ENCODE data around the gene ATN1. TPM values are rescaled to one million over a fixed set of nuclear protein-coding genes. Genes with fewer than 3 reads are reported as not detected.

The ATN1 gene
- total RNA-seq, 2 experiments from 2014 or later: 27.3 to 27.6 TPM

GRCh38 chr12:6978611-6979011 lies 50.9 kb downstream of the ATN1 start:
- Mint-ChIP-seq H3K27ac (no peak overlapping the region), H3K36me3 (ENCODE audit: low read depth) (peaks cover 49% of the 10 kb centered on the region), H3K27me3 (no peaks in the 10 kb centered on the region), H3K9me3 (no peaks in the 10 kb centered on the region), H3K4me1 (peaks cover 13% of the 10 kb centered on the region), H3K4me3 (no peak overlapping the region)
- ChIA-PET CTCF (interaction anchor here (1.2 kb wide), 1 partner anchor 27 kb away, joined by 3 read pairs; no protein-coding TSS in a partner anchor), POLR2A (no interaction called here)
- DNase-seq: no peak

DNA sequence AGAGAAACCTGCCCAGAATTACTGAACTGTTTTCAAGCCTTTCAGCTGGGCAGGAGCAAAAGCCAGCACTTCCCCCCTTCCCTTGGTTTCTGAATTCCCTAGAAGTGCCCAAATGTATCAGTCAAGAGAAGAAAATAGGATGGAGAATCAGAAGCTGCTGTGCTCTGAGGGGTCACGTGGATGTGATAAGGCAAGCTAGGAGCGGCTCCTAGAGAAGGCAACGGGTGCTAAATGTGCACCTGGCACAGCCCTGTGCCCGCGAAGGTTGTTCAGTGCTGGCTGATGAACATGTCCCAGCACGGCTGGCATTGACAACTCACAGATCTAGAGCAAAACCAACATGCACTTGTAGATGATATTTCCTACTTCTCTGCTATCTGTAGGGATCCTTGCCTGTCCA lies 51.3 kb downstream of the ATN1 start:
- H3K9me3 Mint-ChIP-seq: no peaks in the 10 kb centered on the region
- no peak overlapping the region for H3K27ac Mint-ChIP-seq
- H3K27me3 Mint-ChIP-seq: no peaks in the 10 kb centered on the region
- CTCF ChIA-PET: no interaction called here
- POLR2A ChIA-PET: no interaction called here
- no peak for DNase-seq
- H3K36me3 Mint-ChIP-seq (ENCODE audit: low read depth): peaks cover 45% of the 10 kb centered on the region
- H3K4me1 Mint-ChIP-seq: peaks cover 9% of the 10 kb centered on the region
- no peak overlapping the region for H3K4me3 Mint-ChIP-seq

DNA sequence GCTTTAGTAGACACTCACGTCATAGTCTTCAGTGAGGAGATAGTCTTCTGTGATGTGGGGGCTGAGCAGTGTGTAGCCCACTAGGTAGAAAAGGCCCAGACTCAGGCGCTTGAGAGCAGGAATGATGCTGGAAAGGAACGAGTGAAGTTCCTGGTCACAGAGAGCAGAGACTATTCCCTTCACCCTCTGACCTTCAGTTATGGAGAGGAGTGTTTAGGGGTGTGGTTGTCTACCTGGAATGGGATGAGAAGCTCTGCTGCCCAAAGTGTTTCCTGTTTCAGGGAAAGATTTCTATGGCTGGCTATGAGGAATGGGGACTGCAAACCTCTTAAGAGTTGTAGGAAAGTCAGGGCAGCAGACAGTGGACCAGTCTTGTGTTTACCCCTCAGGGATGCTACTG lies 51.7 kb downstream of the ATN1 start:
- POLR2A ChIA-PET: no interaction called here
- no peak for DNase-seq
- Mint-ChIP-seq H3K4me1 (peaks cover 7% of the 10 kb centered on the region), H3K9me3 (no peaks in the 10 kb centered on the region), H3K27me3 (no peaks in the 10 kb centered on the region), H3K4me3 (no peak overlapping the region), H3K36me3 (ENCODE audit: low read depth) (peaks cover 43% of the 10 kb centered on the region), H3K27ac (no peak overlapping the region)
- CTCF ChIA-PET: no interaction called here

DNA sequence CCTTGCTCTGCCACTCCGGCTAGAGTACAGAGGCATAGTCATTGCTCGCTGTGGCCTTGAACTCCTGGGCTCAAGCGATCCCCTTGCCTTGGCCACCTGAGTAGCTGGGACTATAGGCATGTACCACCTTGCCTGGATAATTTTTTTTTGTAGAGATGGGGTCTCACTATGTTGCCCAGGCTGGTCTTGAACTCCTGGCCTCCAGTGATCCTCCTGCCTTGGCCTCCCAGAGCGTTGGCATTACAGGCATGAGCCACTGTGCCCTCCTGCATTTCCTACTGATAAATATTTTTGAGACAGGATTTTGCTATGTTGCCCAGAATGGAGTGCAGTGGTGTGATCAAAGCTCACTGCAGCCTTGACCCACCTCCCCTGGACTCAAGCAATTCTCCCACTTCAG lies 52.3 kb downstream of the ATN1 start:
- CTCF ChIA-PET: no interaction called here

GRCh38 chr12:6980740-6981139 lies 53.0 kb downstream of the ATN1 start:
- ChIA-PET CTCF (no interaction called here), POLR2A (no interaction called here)
- no peak overlapping the region for H3K27ac Mint-ChIP-seq
- H3K9me3 Mint-ChIP-seq: no peaks in the 10 kb centered on the region
- no peak overlapping the region for H3K4me3 Mint-ChIP-seq
- peaks cover 6% of the 10 kb centered on the region for H3K4me1 Mint-ChIP-seq
- H3K36me3 Mint-ChIP-seq (ENCODE audit: low read depth): peaks cover 34% of the 10 kb centered on the region
- no peak for DNase-seq
- no peaks in the 10 kb centered on the region for H3K27me3 Mint-ChIP-seq

More for the DNA sequence above, 52.3 kb downstream of the ATN1 start:
- Mint-ChIP-seq H3K27me3 (no peaks in the 10 kb centered on the region), H3K27ac (no peak overlapping the region), H3K4me3 (no peak overlapping the region), H3K36me3 (ENCODE audit: low read depth) (peaks cover 38% of the 10 kb centered on the region), H3K9me3 (no peaks in the 10 kb centered on the region), H3K4me1 (peaks cover 7% of the 10 kb centered on the region)
- DNase-seq: no peak
- POLR2A ChIA-PET: no interaction called here

DNA sequence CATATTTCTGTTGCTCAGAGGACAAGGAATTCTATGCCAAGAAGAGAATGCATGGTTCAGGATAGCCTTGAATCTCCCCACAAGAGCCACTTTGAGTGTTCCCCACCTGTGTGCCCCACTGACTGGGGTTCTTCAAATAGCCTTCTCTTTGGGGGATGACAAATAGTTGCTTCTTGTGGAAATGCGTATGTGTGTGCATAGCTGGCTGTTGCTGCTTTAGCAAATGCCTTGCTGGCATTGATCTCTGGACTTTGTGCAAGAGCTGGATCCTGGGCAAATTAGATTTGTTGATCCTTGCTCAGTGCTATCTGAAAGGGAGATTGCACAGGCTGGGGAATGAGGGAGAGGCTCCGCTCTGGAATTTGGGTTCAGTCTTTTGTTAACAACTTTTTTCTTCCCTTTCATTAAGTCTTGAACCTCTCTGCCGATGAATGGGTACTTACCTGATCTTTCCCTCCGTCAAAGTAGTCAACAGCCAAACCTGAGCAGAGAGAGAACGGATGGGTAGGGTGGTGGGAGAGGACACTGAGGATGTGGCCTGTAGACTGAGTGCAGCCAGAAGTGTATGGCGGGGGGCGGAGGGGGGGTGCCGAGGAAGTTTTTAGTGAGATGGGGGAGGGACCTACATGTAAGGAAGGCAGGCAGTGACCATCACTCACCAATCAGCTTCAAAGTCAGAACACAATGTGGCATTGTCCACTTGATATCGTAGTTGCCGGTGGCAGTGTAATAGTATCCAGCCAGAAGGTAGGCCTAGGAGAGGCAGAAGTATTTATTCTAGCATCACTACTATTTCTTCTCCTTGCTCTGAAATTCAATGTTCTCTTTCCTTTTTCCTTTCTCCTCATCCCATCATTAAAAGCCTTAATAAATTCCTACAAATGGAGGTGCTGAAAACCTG lies 53.6 kb downstream of the ATN1 start:
- peaks cover 3% of the 10 kb centered on the region for H3K4me1 Mint-ChIP-seq
- no peaks in the 10 kb centered on the region for H3K9me3 Mint-ChIP-seq
- H3K4me3 Mint-ChIP-seq: no peak overlapping the region
- peaks cover 28% of the 10 kb centered on the region for H3K36me3 Mint-ChIP-seq (ENCODE audit: low read depth)
- POLR2A ChIA-PET: no interaction called here
- no peaks in the 10 kb centered on the region for H3K27me3 Mint-ChIP-seq
- no peak for DNase-seq
- CTCF ChIA-PET: interaction anchor here (0.5 kb wide), 1 partner anchor 320 kb away, joined by 3 read pairs; no protein-coding TSS in a partner anchor
- H3K27ac Mint-ChIP-seq: peak overlapping the region; percentile 19

DNA sequence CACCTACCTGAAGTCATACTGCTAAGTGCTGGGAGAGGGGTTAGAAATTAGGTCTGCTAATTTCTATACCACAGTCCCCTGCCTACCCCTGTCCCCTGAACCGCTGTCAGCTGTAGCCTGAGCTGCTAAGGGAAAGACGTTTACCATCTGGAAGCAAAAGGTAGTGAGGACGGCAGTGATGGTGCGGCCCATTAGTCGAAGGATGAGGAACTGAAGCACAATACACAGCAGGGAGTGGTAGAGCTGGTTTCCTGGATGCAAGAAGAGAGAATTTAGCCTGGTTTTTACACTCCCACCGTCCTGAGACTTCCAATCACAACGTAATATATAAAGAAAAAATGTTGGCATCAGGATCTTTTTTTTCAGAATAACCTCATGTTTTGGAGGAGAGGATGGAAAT lies 54.8 kb downstream of the ATN1 start:
- H3K4me1 Mint-ChIP-seq: peaks cover 3% of the 10 kb centered on the region
- H3K9me3 Mint-ChIP-seq: no peaks in the 10 kb centered on the region
- ChIA-PET CTCF (interaction anchor here (0.6 to 0.7 kb wide), 2 partner anchors 14 to 38 kb away, joined by 3 read pairs; no protein-coding TSS in a partner anchor), POLR2A (no interaction called here)
- H3K27ac Mint-ChIP-seq: no peak overlapping the region
- DNase-seq: no peak
- peaks cover 17% of the 10 kb centered on the region for H3K36me3 Mint-ChIP-seq (ENCODE audit: low read depth)
- no peak overlapping the region for H3K4me3 Mint-ChIP-seq
- no peaks in the 10 kb centered on the region for H3K27me3 Mint-ChIP-seq

GRCh38 chr12:6987956-6988553 lies 60.3 kb downstream of the ATN1 start:
- peaks cover 23% of the 10 kb centered on the region for H3K36me3 Mint-ChIP-seq (ENCODE audit: low read depth)
- no peak for DNase-seq
- no peaks in the 10 kb centered on the region for H3K9me3 Mint-ChIP-seq
- CTCF ChIA-PET: no interaction called here
- H3K27ac Mint-ChIP-seq: no peak overlapping the region
- no peaks in the 10 kb centered on the region for H3K4me1 Mint-ChIP-seq
- POLR2A ChIA-PET: no interaction called here
- H3K27me3 Mint-ChIP-seq: no peaks in the 10 kb centered on the region
- H3K4me3 Mint-ChIP-seq: no peak overlapping the region

Small RNAs within 50 kb of the gene (microRNA-seq; reads per million reads assigned to microRNA genes)
- gene MIR141 (ENCODE audit: borderline microRNAs expressed, borderline replicate concordance) (70.4 reads per million, percentile 67 among the genes with 10 or more reads in this experiment), gene MIR200C (ENCODE audit: borderline microRNAs expressed, borderline replicate concordance) (347 reads per million, percentile 80 among the genes with 10 or more reads in this experiment)

Other genes with a start within 250 kb of the ATN1 start
- 10 to 100 TPM; 90.9 to 95.4 TPM for gene ZNF384, start 238.6 kb upstream of the ATN1 start, total RNA-seq
- gene PIANP, start 227.1 kb upstream of the ATN1 start, total RNA-seq: not detected
- 10 to 100 TPM; 29.5 to 36.8 TPM for gene COPS7A, start 203.9 kb upstream of the ATN1 start, total RNA-seq
- 10 to 100 TPM; 90.7 to 95.4 TPM for gene MLF2, start 174.8 kb upstream of the ATN1 start, total RNA-seq
- 10 to 100 TPM; 16.4 to 25.6 TPM for gene PTMS, start 161.6 kb upstream of the ATN1 start, total RNA-seq
- gene LAG3, start 155.4 kb upstream of the ATN1 start, total RNA-seq: 10 to 100 TPM; 12.0 to 13.1 TPM
- gene CD4, start 138.4 kb upstream of the ATN1 start, total RNA-seq: 100 to 1,000 TPM; 219 to 227 TPM
- gene GPR162, start 106.1 kb upstream of the ATN1 start, total RNA-seq: under 1 TPM; 0.25 to 0.29 TPM
- under 1 TPM in 1 of 2 experiments, not detected in 1; 0.40 TPM for gene P3H3, start 99.6 kb upstream of the ATN1 start, total RNA-seq
- not detected for gene GNB3, start 87.0 kb upstream of the ATN1 start, total RNA-seq
- 100 to 1,000 TPM; 118 to 122 TPM for gene CDCA3, start 76.7 kb upstream of the ATN1 start, total RNA-seq
- 100 to 1,000 TPM; 119 to 131 TPM for gene USP5, start 75.8 kb upstream of the ATN1 start, total RNA-seq
- 1,000 to 10,000 TPM in 1 of 2 experiments, 100 to 1,000 TPM in 1; 918 to 1,035 TPM for gene TPI1, start 60.4 kb upstream of the ATN1 start, total RNA-seq
- 10 to 100 TPM; 15.4 to 17.3 TPM for gene SPSB2, start 54.7 kb upstream of the ATN1 start, total RNA-seq
- 1 to 10 TPM; 4.4 to 5.2 TPM for gene LRRC23, start 23.1 kb upstream of the ATN1 start, total RNA-seq
- 100 to 1,000 TPM; 156 to 160 TPM for gene ENO2, start 13.4 kb upstream of the ATN1 start, total RNA-seq
- gene RNU7-1, start 15.9 kb downstream of the ATN1 start, total RNA-seq: not detected
- 100 to 1,000 TPM; 156 to 181 TPM for gene C12orf57, start 16.1 kb downstream of the ATN1 start, total RNA-seq
- 100 to 1,000 TPM; 346 to 354 TPM for gene PTPN6, start 23.4 kb downstream of the ATN1 start, total RNA-seq
- 100 to 1,000 TPM; 214 to 230 TPM for gene PHB2, start 42.7 kb downstream of the ATN1 start, total RNA-seq
- 10 to 100 TPM; 41.8 to 53.3 TPM for gene EMG1, start 43.0 kb downstream of the ATN1 start, total RNA-seq
- gene LPCAT3, start 90.5 kb downstream of the ATN1 start, total RNA-seq: 10 to 100 TPM; 36.8 to 45.4 TPM
- gene C1S, start 132.8 kb downstream of the ATN1 start, total RNA-seq: 1 to 10 TPM; 1.1 to 1.4 TPM
- gene C1R, start 164.5 kb downstream of the ATN1 start, total RNA-seq: 1 to 10 TPM; 2.2 to 3.5 TPM
- 10 to 100 TPM; 31.2 to 31.4 TPM for gene C1RL, start 181.3 kb downstream of the ATN1 start, total RNA-seq
- gene RBP5, start 200.9 kb downstream of the ATN1 start, total RNA-seq: under 1 TPM in 1 of 2 experiments, not detected in 1; 0.42 TPM
- 10 to 100 TPM; 74.0 to 74.1 TPM for gene CLSTN3, start 202.4 kb downstream of the ATN1 start, total RNA-seq